Loucy (cell line): ENCODE data around the gene PHIP.

Experiments
- EZH2phosphoT487 ChIP-seq: fragments of 200-600 bp; IDR thresholded peaks from 2 replicates; pipeline ENCODE4 v1.6.1; 2018; ENCODE audit warnings: antibody characterized with exemption, mild to moderate bottlenecking, moderate library complexity, borderline replicate concordance
- TF ChIP-seq, protein P1 (sequence below): fragments of 200-600 bp; sonication (generic); conservative IDR thresholded peaks from 2 replicates; pipeline ENCODE4 v1.5.1; 2014; ENCODE audit warnings: mild to moderate bottlenecking, antibody characterized with exemption, low read length

DNA sequence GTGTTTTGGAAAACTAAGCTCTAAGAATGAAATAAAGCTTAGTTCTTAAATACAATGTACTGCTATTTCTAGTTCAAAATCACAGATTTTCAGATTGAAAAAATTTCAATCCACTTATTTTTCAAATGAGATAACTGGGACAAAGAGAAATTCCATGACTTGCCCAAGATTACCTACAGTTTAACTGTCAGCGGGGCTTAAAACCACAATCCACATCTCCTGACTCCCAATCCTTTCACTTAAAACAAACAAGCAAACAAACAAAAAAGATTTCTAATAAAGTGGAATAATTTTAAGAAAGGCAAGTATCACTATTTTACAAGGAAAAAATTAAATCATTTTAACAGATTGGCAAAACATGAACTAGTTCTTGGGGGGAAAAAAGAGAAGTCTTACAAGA is 4.2 kb downstream of the PHIP start:
- TF ChIP-seq EZH2phosphoT487, result no peak
- TF ChIP-seq, protein P1, sequence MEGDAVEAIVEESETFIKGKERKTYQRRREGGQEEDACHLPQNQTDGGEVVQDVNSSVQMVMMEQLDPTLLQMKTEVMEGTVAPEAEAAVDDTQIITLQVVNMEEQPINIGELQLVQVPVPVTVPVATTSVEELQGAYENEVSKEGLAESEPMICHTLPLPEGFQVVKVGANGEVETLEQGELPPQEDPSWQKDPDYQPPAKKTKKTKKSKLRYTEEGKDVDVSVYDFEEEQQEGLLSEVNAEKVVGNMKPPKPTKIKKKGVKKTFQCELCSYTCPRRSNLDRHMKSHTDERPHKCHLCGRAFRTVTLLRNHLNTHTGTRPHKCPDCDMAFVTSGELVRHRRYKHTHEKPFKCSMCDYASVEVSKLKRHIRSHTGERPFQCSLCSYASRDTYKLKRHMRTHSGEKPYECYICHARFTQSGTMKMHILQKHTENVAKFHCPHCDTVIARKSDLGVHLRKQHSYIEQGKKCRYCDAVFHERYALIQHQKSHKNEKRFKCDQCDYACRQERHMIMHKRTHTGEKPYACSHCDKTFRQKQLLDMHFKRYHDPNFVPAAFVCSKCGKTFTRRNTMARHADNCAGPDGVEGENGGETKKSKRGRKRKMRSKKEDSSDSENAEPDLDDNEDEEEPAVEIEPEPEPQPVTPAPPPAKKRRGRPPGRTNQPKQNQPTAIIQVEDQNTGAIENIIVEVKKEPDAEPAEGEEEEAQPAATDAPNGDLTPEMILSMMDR, result no peak
